LHCN-M2 (cell line): Measurements from ENCODE around the gene CDH18. TPM values are rescaled to one million over a fixed set of nuclear protein-coding genes. Genes with fewer than 3 reads are reported as not detected.
A peak's percentile ranks its signal among the peaks of the same experiment; 100 is the strongest.

Source experiments
- DNase-seq: peaks from one replicate; pipeline ENCODE4 v3.0.0-alpha.2; 2012; ENCODE audit warnings: low read depth
- total RNA-seq: library from RNA; depleted of rRNA; stranded (reverse); fragments of >200 nt; gene quantifications from 2 replicates; pipeline ENCODE4 v1.2.3, GENCODE V29; 2014

CDH18 gene
- total RNA-seq, 1 experiment from 2014 or later = 0.06 TPM

- DNase-seq = peak; percentile 87
Measured at GRCh38 chr5:19928562-19929421, 59.2 kb downstream of the CDH18 start.

- no peak for DNase-seq
Measured at GRCh38 chr5:19927919-19928318, 60.1 kb downstream of the CDH18 start.

DNA sequence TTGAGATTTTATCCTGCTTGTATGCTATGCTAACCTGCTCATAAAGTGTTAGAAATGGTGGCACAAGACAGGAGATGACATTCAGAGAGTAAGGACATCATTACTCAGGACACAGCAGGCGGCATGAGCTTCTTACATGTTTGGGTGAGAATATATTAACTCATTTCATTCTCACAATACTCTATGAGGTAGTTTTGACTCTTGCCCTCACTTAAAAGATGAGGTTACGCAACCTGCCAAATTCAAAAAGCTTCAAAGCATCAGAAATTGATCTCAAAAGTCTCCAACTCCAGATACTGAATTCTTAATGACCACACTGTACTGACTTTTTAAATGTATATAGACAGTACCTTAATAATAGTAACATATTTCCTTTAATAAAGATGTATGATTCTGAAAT, 60.8 kb downstream of the CDH18 start:
- no peak for DNase-seq

DNA sequence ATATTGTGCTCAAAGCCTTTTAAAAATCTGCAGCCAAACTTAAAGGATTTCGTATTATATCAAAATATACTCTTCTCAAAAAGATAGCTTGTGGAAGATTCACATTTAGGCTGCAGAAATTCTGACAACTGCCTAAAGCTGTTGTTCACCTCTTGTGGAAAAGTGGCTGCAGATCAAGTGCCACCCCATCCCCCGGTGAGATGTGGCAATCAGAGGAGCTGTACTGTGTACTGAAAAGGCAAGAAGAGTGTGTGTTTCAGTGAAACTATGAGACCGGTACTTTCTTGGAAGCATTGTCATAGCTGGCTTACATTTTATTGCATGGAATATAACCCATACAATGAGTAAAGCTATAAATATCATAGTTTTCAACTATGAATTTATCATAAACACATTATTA, 64.3 kb downstream of the CDH18 start:
- no peak for DNase-seq

DNA sequence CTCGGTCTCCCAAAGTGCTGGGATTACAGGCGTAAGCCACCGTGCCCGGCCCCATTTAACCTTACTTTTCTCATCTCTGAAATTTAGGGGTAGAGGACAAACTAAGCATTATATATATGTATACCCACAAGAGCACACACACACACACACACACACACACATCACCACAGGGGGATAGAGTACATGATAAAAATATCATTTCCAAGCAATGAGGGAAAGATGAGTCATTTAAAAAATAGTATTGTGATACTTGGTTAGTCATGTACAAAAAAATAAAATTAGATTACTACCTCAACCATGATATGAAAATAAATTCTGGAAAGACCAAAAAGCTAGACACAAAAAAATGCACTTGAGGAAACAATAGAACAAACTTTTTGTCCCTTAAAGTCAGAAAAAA, 67.2 kb downstream of the CDH18 start:
- DNase-seq = peak; percentile 78

DNA sequence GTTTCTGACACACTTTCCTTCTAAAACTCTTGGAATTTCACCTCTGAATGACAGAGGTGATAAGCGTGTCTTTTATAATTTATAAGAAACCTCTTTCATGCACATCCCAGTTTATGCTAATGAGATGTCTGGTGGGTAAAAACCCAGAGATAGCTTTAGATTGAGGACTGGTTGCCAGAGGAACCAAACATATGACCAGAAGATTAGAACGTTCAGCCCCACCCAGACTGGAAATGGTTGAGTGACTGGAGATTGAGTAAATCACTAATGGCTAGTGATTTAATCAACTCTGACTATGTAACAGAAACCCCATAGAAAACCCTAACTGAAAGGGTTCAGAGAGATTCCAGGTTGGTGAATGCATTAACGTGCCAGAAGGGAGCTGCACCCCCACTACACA, 69.2 kb downstream of the CDH18 start:
- DNase-seq = no peak

DNA sequence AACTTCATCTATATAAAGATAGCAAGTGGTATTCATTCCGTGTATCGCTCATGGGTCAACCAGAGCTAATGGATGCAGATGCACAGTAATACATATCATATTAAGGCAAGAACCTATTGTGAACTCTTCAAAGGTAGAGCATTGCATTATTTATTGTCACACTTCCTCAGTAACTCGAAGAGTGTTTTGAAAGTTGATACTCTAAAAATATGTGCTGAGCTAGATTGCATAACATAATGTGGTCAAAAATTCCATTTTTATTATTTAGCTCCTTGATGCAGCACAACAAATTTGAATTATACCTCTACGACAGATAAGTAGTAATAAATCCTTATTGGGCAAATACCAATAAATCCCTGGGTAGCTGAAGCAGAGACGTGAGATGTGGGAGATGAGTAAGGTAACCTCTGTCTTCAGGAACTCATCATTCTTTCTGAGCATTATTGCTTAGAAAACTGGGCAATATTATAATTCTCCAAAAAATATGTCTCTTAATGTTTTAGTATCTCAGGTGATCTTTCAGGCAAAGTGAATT, 70.3 kb downstream of the CDH18 start:
- DNase-seq = peak; percentile 38

DNA sequence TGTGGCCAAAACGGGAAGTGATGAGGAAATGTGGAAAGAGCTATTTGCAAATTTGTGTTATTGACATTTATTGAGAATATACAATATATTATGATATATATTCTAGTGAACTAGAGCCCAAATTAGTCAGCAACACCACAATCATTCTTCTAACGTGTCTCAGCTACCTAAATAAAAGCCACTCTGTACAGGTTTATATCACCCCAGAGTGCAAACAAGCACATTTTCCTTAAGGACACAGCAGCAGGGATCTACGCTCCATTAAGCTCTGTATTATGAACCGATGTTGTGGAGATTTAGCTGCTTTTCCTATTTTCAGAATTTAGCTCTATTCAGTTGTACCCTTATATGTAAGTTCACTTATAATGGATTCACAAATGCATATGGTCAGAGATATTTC, 77.9 kb downstream of the CDH18 start:
- no peak for DNase-seq

- DNase-seq = no peak
Measured at GRCh38 chr5:19904766-19905165, 83.2 kb downstream of the CDH18 start.

DNA sequence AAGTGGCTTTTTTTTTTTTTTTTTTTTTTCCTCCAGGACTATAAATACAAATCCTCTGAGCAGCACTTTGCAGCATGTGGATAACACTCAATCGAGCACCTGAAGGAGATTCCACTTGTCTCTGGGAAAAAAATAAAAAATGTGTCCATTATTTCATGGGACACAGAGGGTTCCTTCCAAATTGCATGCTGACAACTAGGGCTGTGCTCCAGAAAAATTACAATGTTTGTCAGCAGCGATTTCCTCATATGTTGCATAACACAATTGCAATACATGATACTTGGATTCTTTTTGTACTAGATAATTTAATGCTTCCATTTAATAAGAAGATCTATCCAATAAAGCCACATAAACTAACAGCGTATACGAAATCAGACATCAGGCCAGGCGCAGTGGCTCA, 84.4 kb downstream of the CDH18 start:
- no peak for DNase-seq

DNA sequence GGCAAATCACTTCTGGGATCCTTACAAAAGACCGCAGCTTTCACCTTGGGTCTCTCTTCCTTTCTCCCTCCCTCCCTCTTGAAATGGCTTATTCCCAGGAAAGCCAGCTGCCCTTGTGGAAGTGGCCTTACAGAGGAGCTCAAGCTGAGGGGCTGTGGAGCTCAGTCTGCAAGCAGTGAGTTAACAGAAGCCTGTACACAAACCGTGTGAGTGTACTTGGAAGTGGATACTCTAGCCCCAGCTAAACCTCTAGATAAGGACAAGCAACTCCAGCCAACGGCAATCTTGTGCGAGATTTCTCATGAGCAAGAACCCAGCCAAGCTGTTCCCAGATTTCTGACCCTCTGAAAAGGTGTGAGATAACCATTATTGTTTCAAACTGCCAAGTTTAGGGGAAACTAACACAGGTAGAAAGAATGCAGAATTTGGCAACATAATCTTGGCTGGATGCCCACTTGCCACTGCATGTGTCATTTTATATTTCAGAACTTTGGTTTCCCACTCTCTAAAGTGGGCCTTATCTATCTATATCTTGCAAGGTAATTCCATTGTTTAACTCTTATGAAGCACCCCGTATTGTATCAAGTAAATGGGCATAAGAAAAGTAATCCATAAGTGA, 85.6 kb downstream of the CDH18 start:
- DNase-seq = no peak

DNA sequence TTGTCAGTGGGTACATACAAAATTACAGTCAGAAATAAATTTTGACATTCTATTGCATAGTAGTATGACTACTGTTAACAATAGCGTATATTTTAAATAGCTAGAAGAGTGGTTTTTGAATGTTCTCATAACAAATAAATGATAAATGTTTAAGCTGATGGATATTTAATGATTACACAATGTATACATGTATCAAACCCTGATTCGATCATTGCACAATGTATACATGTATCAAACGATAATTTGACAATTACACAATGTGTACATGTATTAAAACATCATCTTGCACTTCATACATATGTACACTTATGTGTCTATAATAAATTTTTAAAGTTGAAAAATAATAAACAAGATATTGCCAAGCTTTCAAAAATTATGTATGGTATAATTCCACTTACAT, 87.7 kb downstream of the CDH18 start:
- no peak for DNase-seq

DNA sequence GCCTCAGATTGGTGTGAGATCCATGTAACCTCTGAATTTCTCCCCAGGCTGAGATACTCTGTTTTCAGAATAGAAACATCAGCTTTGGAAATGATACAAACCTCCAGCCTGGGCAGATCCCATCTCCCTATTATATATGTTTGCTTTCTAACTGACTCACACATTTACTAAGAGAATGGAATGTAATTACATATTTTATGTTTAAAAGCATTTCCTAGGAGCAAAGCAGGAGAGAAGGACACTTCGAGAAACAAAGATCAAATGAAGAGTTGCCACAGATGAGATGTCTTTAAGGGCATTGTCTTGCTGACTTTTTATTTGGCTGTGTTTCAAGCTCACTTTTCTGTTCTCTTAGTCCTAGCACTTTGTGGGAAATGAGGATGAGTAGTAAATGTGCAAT, 96.3 kb downstream of the CDH18 start:
- DNase-seq = peak; percentile 40

GRCh38 chr5:19886123-19886917, 101.7 kb downstream of the CDH18 start:
- DNase-seq = peak; percentile 75

DNA sequence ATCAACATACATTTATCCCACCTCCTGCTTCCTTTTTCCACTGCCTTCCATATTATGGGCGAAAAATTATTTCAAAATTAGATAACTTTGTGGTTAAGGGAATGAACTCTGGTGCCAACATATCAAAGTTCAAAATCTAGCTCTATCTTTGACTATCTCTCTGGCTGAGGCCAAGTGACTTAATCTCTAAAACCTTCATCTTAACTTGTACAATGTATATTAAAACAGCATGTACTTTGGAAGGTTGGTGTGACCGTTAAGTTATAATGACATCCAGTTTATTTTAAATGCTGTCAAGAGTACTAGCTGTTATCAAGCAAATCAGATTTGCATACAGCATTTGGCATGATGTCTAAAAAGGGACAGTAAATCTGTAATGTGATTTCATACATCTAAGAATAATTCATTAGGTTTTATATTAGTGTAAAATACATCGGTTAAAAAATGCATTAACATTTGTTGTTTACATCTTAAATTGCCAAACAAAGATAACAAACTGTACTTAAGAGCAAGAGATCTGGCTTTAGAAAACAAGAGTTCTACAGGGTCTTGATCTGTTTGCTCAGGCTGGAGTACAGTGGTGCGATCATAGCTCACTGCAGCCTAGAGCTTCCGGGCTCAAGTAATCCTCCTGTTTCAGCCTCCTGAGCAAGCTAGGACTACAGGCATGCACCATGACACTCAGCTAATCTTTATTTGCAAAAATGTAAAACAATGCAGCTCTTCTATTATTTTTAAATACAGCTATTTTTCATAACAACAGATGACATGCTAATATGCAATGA, 102.8 kb downstream of the CDH18 start:
- DNase-seq = no peak

GRCh38 chr5:19880859-19881436, 107.1 kb downstream of the CDH18 start:
- DNase-seq = no peak

DNA sequence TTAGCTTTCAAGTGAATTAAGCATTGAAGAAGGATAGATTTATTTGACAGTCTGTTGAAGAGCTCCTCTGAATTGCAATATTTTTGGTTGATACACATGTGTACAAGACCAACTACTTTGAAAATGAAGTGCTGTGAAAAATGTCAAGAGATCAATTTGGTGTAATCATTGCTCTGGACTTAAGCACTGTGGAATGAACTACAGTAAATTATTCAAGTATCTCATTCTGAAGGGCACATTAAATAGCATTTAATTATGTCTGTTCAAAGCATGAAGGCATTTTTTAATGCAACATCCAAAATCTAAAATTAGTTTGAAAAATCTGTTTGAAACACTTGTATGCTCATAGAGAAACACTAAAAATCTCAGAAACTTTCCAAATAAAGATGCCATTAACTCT, 107.5 kb downstream of the CDH18 start:
- no peak for DNase-seq

DNA sequence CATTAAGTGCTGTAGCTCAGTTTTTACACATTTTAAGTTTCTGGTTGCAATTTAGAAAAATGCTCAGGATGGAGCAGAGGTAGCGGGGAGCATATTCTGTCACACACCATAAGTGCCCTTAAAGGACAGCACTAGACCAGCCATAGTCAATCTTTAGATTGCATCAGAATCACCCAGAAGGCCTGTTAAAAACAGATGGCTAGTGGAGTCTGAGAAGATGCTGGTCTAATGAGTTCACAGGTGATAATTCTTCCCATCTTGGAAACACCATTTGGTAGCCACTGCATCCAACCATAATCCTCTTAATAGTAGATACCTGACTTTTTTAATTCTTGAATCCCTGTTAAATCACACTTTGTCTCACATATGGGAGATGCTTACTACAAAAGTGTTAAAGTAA, 113.2 kb downstream of the CDH18 start:
- no peak for DNase-seq

- DNase-seq = no peak
Measured at GRCh38 chr5:19866090-19866450, 121.9 kb downstream of the CDH18 start.

DNA sequence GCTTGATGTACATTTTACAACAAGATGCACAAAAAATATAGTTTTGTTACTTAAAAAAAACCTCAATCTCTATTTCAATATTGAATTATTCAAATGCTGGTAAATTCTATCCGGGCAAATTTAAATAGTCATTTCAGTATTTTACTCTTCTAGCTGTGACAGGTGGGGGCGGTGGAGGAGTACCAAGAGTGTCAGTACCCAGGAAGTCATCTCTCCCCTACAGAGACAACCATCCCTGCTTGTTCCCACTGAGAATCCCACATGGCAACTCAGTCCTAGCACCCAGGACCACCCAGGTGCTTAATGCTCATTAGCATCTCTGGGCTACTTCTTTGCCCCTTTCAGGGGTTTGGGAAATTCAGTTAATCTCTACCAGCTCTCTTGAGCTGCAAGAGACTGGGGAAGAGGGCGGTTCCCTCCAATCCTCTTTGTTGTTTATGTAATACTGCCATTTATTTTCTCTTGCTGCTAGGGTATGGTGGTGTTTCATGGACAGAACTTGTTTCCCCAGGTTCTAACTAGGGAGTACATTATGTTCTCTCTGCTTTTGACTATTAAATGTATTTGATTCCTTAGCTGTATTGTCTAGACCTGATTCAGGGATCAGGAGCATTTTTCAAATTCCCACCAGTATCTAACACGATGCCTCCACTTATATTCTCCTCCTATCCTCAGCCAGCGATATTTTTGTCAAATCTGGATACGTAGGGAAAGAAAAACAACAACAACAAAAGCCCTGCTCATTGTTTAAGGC, 122.5 kb downstream of the CDH18 start:
- no peak for DNase-seq
